Cardiac muscle cell (in vitro differentiated cells and primary cell): Measurements from ENCODE around the gene EIF4G3. TPM values are rescaled to one million over a fixed set of nuclear protein-coding genes. Genes with fewer than 3 reads are reported as not detected.

Source experiments
- DNase-seq, 2 donors: peaks; one replicate each; pipeline versions ENCODE4 v3.0.0 to v3.0.0-alpha.2; 2010 to 2017; ENCODE audit warnings: low read depth in 1 of 2, low spot score in 1 of 2
- H3K27ac ChIP-seq: fragments of 200-600 bp; sonication (generic); 2 replicates; pipeline ENCODE4 v1.5.1; 2016
- H3K27me3 ChIP-seq: fragments of 200-600 bp; sonication (generic); 2 replicates; pipeline ENCODE4 v1.6.0; 2016; ENCODE audit warnings: control low read depth
- H3K36me3 ChIP-seq: fragments of 200-600 bp; sonication (generic); 2 replicates; pipeline ENCODE4 v1.5.1; 2016; ENCODE audit warnings: control low read depth
- H3K4me1 ChIP-seq: fragments of 200-600 bp; sonication (generic); 2 replicates; pipeline ENCODE4 v1.8.1; 2017; ENCODE audit warnings: low read depth, mild to moderate bottlenecking, mixed run types
- H3K4me3 ChIP-seq: fragments of 200-600 bp; sonication (generic); 2 replicates; pipeline ENCODE4 v1.5.1; 2016; ENCODE audit warnings: mild to moderate bottlenecking
- H3K9me3 ChIP-seq: fragments of 200-600 bp; sonication (generic); 2 replicates; pipeline ENCODE4 v1.5.1; 2017; ENCODE audit warnings: low read depth, mild to moderate bottlenecking, control low read depth
- polyA plus RNA-seq: library from polyadenylated mRNA; unstranded; fragments of >200 nt; fragmentation: Nextera tagmentation; extraction: Ambion mirVana; gene quantifications from 2 replicates; pipeline ENCODE4 v1.2.1, GENCODE V29; 2016
- total RNA-seq: library from RNA; depleted of rRNA; stranded (reverse); fragments of >200 nt; gene quantifications from 2 replicates; pipeline ENCODE4 v1.2.3, GENCODE V29; 2016
- TF ChIP-seq, protein P1 (sequence below): IDR thresholded peaks from 2 replicates; pipeline ENCODE4 v1.5.1; 2012; ENCODE audit warnings: low read depth, mild to moderate bottlenecking, low read length

The EIF4G3 gene
- total and polyA plus RNA-seq, 2 experiments from 2014 or later: 37.8 to 55.3 TPM

DNA sequence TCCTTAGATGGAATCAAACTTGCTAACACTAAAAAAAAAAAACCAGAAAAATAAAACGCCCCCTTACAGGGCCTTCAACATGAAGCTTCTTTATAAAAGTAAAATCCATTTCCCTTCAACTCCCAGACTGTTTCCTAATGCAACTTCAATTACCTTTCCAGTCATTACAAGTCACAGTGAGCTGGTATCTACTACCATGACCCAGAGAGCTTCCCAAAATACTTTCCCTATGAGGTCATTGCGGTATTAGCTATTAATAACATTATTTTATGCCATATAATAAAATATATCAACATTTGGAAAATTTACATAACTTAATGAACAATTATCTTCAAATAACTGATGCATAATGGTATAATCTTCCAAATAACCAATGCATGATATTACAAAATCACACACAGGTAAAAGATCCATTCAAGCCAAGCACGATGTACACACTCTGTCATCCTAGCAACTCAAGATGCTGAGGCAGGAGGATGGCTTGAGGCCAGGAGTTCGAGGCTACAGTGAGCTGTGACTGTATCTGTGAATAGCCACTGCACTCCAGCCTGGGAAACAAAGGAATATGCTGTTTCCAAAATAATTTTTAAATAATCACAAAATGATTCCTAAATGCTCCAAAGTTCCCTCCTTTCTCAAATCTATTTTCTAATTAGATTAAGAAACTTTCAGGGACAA is 24.1 kb downstream of the EIF4G3 start:
- TF ChIP-seq, protein P1, sequence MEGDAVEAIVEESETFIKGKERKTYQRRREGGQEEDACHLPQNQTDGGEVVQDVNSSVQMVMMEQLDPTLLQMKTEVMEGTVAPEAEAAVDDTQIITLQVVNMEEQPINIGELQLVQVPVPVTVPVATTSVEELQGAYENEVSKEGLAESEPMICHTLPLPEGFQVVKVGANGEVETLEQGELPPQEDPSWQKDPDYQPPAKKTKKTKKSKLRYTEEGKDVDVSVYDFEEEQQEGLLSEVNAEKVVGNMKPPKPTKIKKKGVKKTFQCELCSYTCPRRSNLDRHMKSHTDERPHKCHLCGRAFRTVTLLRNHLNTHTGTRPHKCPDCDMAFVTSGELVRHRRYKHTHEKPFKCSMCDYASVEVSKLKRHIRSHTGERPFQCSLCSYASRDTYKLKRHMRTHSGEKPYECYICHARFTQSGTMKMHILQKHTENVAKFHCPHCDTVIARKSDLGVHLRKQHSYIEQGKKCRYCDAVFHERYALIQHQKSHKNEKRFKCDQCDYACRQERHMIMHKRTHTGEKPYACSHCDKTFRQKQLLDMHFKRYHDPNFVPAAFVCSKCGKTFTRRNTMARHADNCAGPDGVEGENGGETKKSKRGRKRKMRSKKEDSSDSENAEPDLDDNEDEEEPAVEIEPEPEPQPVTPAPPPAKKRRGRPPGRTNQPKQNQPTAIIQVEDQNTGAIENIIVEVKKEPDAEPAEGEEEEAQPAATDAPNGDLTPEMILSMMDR: no peak
- no peak for DNase-seq
- H3K27ac ChIP-seq: peak overlapping the region; percentile 36
- H3K4me1 ChIP-seq: peaks cover 8% of the 10 kb centered on the region
- no peak overlapping the region for H3K4me3 ChIP-seq
- H3K9me3 ChIP-seq: no peaks in the 10 kb centered on the region
- no peaks in the 10 kb centered on the region for H3K36me3 ChIP-seq
- no peaks in the 10 kb centered on the region for H3K27me3 ChIP-seq

DNA sequence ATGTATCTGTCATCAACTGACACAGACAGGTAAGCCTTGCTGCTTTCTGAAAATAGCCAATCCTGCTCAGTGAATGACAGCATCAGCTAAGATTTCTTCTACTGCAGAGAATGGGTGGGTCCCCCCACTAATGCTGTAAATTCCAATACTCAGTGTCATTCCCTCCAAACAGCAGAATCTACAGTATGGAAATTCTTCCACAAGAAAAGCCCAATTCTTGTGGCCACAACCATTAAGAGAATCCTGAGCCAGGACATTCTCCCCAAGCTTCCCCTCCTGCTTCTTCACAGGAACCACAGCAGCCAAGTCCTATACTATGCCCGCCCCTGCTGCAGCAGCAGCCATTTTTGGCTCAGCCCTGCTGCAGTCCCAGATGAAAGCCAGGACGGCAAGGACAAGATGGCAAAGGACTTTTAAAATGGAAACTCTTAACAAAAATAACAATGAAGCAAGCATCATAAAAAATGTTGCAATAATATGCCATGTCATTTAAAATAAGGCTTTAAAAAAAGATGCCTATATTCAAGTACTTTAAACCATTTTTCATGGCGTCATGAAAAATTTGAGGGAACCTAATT is 26.8 kb downstream of the EIF4G3 start:
- TF ChIP-seq, protein P1: no peak
- DNase-seq: peak; percentile 48 to 89
- Histone ChIP-seq H3K27me3 (no peaks in the 10 kb centered on the region), H3K27ac (peak overlapping the region; percentile 32), H3K4me3 (no peak overlapping the region), H3K4me1 (peaks cover 8% of the 10 kb centered on the region), H3K9me3 (no peaks in the 10 kb centered on the region), H3K36me3 (no peaks in the 10 kb centered on the region)

DNA sequence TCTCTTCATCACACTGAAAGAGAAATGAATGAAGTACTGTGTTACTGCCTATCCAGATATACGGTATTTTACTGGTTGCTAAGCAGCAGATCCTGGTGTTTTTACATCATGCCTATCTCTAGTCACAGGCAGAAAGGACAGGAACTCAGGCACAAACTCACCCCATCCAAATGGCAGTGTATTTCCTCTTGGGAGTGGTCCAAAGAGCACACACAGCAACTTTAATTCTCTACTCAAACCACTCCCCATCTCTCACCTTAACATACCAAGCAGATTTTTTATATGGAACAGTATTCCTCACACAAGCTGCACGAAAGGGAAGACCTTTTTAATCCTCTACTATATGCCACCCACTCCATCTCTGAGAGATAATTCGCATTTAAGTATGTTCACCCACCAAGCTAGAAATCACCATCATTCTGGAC is 27.3 kb downstream of the EIF4G3 start:
- no peaks in the 10 kb centered on the region for H3K9me3 ChIP-seq
- DNase-seq: peak in 1 of 2 donors; percentile 67
- H3K4me1 ChIP-seq: peaks cover 8% of the 10 kb centered on the region
- H3K36me3 ChIP-seq: no peaks in the 10 kb centered on the region
- H3K27me3 ChIP-seq: no peaks in the 10 kb centered on the region
- no peak overlapping the region for H3K4me3 ChIP-seq
- peak overlapping the region; percentile 32 for H3K27ac ChIP-seq
- TF ChIP-seq, protein P1: no peak

DNA sequence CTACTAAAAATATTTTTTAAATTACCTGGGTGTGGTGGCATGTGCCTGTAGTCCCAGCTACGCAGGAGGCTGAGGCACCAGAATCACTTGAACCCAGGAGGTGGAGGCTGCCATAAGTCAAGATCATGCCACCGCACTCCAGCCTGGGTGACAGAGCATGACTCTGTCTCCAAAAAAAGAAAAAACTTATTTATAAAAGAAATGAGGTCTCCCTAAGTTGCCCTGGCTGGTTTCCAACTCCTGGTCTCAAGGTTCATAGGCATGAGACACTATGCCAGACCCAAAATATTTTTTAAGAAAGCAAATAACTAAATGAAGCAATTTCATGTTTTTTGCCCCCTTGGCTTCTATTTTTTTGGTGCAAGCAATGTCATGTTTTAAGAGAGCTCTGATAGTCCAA is 32.9 kb downstream of the EIF4G3 start:
- peaks cover 9% of the 10 kb centered on the region for H3K4me1 ChIP-seq
- no peaks in the 10 kb centered on the region for H3K27me3 ChIP-seq
- no peaks in the 10 kb centered on the region for H3K9me3 ChIP-seq
- TF ChIP-seq, protein P1: no peak
- no peak overlapping the region for H3K4me3 ChIP-seq
- no peaks in the 10 kb centered on the region for H3K36me3 ChIP-seq
- no peak for DNase-seq
- H3K27ac ChIP-seq: no peak overlapping the region

DNA sequence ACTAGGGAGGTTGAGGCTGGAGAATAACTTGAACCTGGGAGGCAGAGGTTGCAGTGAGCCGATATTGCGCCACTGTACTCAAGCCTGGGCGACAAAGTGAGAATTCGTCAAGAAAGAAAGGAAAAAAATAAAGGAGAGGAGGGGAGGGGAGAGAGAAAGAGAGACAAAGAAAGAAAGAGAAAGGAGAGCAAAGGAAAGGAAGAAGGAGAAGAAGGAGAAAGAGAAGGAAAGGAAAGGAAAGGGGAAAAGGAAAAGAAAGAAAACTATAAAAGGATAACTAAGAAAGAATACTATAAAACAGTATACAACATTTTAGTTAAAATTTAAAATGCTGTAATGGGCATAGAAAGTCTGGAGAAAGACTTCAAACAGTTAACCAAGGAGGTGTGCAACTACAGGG is 33.6 kb downstream of the EIF4G3 start:
- TF ChIP-seq, protein P1: no peak
- no peaks in the 10 kb centered on the region for H3K36me3 ChIP-seq
- H3K4me3 ChIP-seq: no peak overlapping the region
- H3K9me3 ChIP-seq: no peaks in the 10 kb centered on the region
- H3K4me1 ChIP-seq: peaks cover 9% of the 10 kb centered on the region
- no peak overlapping the region for H3K27ac ChIP-seq
- H3K27me3 ChIP-seq: no peaks in the 10 kb centered on the region
- no peak for DNase-seq
